Skin epidermis (tissue), 12 donors: ENCODE results near the gene PLXNC1.

Experiments
- H3K27ac ChIP-seq, 21 experiments: fragments of 200-600 bp; sonication (generic) in 11 of 21; one replicate each; pipeline ENCODE4 v1.5.0; 2020; ENCODE audit warnings: mild to moderate bottlenecking in 3 of 21, inconsistent platforms in 2 of 21, moderate library complexity in 2 of 21
- H3K4me3 ChIP-seq, 7 experiments: fragments of 200-600 bp; sonication (generic) in 2 of 7; one replicate each; pipeline ENCODE4 v1.5.0; 2020; ENCODE audit warnings: inconsistent platforms in 2 of 7, mild to moderate bottlenecking in 2 of 7, moderate library complexity in 1 of 7

Gene PLXNC1

GRCh38 chr12:94198469-94198868 is 50.1 kb downstream of the PLXNC1 start:
- Histone ChIP-seq H3K4me3 (no peak overlapping the region), H3K27ac (no peak overlapping the region)

- Histone ChIP-seq H3K4me3 (no peak overlapping the region), H3K27ac (no peak overlapping the region)
Measured at GRCh38 chr12:94198872-94199271, 50.5 kb downstream of the PLXNC1 start.

- Histone ChIP-seq H3K27ac (no peak overlapping the region), H3K4me3 (no peak overlapping the region)
Measured at GRCh38 chr12:94200069-94200468, 51.7 kb downstream of the PLXNC1 start.

GRCh38 chr12:94200695-94201094 is 52.3 kb downstream of the PLXNC1 start:
- no peak overlapping the region for H3K4me3 ChIP-seq

GRCh38 chr12:94202245-94203180 is 54.1 kb downstream of the PLXNC1 start:
- Histone ChIP-seq H3K4me3 (no peak overlapping the region), H3K27ac (no peak overlapping the region)

More at GRCh38 chr12:94200695-94201094, 52.3 kb downstream of the PLXNC1 start:
- H3K27ac ChIP-seq, result no peak overlapping the region

- no peak overlapping the region for H3K4me3 ChIP-seq
- H3K27ac ChIP-seq, result no peak overlapping the region
Measured at GRCh38 chr12:94203181-94203546, 54.8 kb downstream of the PLXNC1 start.

GRCh38 chr12:94203796-94204195 is 55.4 kb downstream of the PLXNC1 start:
- no peak overlapping the region for H3K27ac ChIP-seq
- H3K4me3 ChIP-seq, result no peak overlapping the region

- H3K4me3 ChIP-seq, result no peak overlapping the region
- peak overlapping the region in 2 of 21 experiments; percentile 12 to 22 for H3K27ac ChIP-seq
Measured at GRCh38 chr12:94204499-94205247, 56.3 kb downstream of the PLXNC1 start.

GRCh38 chr12:94205822-94206221 is 57.4 kb downstream of the PLXNC1 start:
- peak overlapping the region in 6 of 21 experiments; percentile 8 to 56 (median 32) for H3K27ac ChIP-seq

GRCh38 chr12:94206886-94207285 is 58.5 kb downstream of the PLXNC1 start:
- H3K27ac ChIP-seq, result peak overlapping the region in 1 of 21 experiments; percentile 27
- H3K4me3 ChIP-seq, result no peak overlapping the region

More at GRCh38 chr12:94205822-94206221, 57.4 kb downstream of the PLXNC1 start:
- no peak overlapping the region for H3K4me3 ChIP-seq

- Histone ChIP-seq H3K4me3 (no peak overlapping the region), H3K27ac (peak overlapping the region in 12 of 21 experiments; percentile 4 to 88 (median 62))
Measured at GRCh38 chr12:94207467-94207848, 59.1 kb downstream of the PLXNC1 start.

- Histone ChIP-seq H3K27ac (peak overlapping the region in 15 of 21 experiments; percentile 4 to 88 (median 60)), H3K4me3 (peak overlapping the region in 2 of 7 experiments; percentile 5 to 12)
Measured at GRCh38 chr12:94207849-94208621, 59.7 kb downstream of the PLXNC1 start.

GRCh38 chr12:94208622-94208966 is 60.2 kb downstream of the PLXNC1 start:
- H3K4me3 ChIP-seq, result no peak overlapping the region
- H3K27ac ChIP-seq, result peak overlapping the region in 14 of 21 experiments; percentile 4 to 88 (median 60)

- Histone ChIP-seq H3K27ac (peak overlapping the region in 2 of 21 experiments; percentile 60 to 88), H3K4me3 (no peak overlapping the region)
Measured at GRCh38 chr12:94209240-94209639, 60.9 kb downstream of the PLXNC1 start.

- Histone ChIP-seq H3K4me3 (no peak overlapping the region), H3K27ac (no peak overlapping the region)
Measured at GRCh38 chr12:94211021-94211420, 62.6 kb downstream of the PLXNC1 start.

- Histone ChIP-seq H3K27ac (no peak overlapping the region), H3K4me3 (no peak overlapping the region)
Measured at GRCh38 chr12:94218233-94218632, 69.9 kb downstream of the PLXNC1 start.

- Histone ChIP-seq H3K4me3 (no peak overlapping the region), H3K27ac (no peak overlapping the region)
Measured at GRCh38 chr12:94219622-94220302, 71.4 kb downstream of the PLXNC1 start.

GRCh38 chr12:94220804-94221203 is 72.4 kb downstream of the PLXNC1 start:
- H3K4me3 ChIP-seq, result no peak overlapping the region

GRCh38 chr12:94222351-94223084 is 74.1 kb downstream of the PLXNC1 start:
- H3K27ac ChIP-seq, result no peak overlapping the region
- H3K4me3 ChIP-seq, result no peak overlapping the region

More at GRCh38 chr12:94220804-94221203, 72.4 kb downstream of the PLXNC1 start:
- H3K27ac ChIP-seq, result no peak overlapping the region
